ENCODE measurements around the gene OR52W1. TPM values are rescaled to one million over a fixed set of nuclear protein-coding genes. Genes with fewer than 3 reads are reported as not detected.
"Not testable (repeated sequence)": the region's sequence is repeated elsewhere in the genome, so short reads cannot be mapped to it uniquely, and the experiment has no call there.

The OR52W1 gene
- total RNA-seq, 1 donor from 2014 or later: not detected

DNA sequence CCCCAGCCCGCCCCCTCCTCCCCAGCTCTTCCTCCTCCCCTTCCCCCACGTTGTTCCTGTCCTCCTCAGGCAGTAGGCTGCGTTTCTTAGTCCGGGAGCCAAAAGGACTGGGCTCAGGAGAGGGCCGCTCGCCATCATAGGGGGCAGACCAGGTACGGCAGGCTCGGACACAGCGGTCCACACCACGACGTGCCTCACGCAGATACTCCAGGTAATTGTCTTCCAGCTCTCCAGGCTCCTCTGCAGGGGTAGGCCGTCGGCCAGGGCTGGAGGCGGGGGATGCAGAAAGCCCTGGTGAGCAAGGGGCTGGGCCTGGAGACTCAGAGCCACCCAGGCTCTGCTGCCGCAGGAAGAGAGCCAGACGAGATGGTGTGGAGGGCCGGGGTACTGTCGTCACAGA is 18.7 kb downstream of the OR52W1 start:
- no peak for DNase-seq (ENCODE audit: low read depth in 2 of 2)

DNA sequence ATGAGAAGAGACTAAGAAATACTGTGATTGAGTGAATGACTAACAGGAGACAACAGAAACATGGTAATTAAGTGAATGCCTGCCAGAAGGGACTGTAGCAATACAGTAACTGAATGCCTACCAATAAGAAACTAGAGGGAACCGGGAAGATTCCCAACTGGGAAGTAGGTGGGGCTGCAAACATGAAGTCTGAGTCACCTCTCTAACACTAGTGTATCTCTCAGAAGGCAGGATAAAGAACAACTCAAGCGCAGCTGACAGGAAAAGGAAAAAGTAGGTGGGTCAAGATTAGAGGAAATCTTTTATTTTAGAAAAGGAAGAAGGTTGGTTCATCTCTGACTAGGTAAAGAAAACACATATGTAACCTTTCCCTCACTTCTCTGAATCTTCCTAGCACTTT is 20.3 kb downstream of the OR52W1 start:
- peak in 1 of 2 donors; percentile 81 for DNase-seq (ENCODE audit: low read depth in 2 of 2)

DNA sequence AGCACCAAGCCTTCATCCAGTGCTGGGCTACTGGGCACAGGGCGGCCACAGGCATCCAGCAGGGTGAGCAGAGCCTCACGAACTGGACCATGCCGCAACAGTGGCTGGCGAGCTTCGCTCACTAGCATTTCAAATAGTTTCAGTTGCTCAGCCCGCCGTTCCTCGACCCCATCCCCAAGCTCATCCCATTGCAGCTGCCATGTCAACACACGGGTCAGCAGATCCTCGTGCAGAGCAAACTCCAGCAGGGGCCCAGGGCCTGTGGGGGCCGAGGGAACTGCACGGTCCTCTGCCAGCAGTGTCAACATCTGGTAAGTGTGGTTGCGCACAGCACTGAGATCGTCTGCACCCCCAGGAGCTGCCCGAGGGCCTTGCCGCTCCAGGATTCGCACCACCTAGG is 24.8 kb downstream of the OR52W1 start:
- DNase-seq (ENCODE audit: low read depth in 2 of 2): no peak

DNA sequence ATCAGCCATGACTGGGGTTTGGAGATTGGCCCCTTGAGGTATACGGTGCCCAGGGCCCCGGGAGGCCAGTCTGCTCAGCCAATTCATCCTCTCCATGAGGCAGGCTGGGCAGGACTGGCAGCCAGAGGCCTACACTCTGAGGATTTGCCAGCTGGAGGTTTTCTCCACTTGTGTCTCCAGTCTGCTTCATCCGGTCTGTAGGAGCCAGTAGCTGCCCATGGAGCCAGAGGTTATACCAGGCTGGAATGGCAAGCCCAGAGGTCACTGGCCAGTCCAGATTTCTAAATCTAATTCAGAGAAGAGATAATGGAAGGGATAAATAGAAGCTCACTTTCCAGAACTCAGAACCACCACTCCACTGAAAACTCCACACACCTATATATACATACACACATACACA is 25.4 kb downstream of the OR52W1 start:
- DNase-seq (ENCODE audit: low read depth in 2 of 2): no peak

DNA sequence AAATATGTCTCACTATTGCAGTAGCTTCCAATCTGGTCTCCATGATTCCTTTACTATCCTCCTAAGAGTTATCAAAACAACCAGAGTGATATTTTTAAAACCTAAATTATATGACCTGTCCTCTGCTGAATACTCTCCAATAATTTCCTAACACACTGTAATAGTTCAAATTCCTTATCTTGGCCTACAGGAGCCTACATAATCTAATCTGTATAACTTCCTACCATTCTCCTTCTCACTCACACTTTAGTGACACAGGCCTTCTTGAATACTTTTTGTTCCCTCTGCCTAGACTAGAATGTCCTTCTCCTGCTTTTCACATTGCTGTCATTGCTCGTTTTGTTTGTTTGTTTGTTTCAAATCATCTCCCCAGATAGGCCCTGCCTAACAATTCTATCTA is 26.0 kb downstream of the OR52W1 start:
- no peak for DNase-seq (ENCODE audit: low read depth in 2 of 2)

DNA sequence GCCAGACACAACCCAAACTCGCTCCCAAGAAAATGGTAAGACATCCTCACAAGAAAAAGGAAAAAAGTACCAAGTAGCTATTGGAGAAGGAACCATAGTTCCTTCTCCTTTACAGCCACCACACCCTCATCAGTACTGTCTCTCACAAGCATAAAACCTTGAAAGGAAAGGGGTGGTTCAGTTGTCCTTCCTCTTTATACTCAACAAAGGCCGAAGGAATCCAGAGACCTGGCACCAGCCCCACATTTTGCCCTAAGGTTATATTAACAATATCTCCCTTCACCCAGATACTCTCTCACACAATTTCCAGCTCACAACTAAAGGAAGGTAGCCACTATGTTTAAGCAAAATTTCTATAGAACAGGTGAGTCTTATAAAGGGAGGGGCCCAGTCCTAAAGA is 26.9 kb downstream of the OR52W1 start:
- peak in 1 of 2 donors; percentile 17 for DNase-seq (ENCODE audit: low read depth in 2 of 2)

DNA sequence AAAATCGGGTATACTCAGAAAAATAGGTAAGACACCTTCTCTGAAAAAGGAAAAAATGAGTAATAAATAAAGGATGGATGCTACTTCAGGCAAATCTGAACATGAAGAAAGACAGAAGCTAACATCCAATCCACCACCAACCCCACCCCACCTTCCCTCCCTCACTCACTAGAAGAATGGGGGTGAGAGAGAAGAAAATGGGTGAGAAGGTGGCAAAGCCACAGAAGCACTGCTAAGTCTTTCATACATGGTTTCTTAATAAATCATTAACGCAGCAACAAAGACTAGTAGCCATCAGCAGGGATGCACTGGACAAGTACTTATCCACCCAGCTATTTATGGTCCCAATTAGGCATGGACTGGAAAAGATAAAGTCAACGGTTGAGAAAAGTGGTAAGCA is 29.5 kb downstream of the OR52W1 start:
- no peak for DNase-seq (ENCODE audit: low read depth in 2 of 2)

DNA sequence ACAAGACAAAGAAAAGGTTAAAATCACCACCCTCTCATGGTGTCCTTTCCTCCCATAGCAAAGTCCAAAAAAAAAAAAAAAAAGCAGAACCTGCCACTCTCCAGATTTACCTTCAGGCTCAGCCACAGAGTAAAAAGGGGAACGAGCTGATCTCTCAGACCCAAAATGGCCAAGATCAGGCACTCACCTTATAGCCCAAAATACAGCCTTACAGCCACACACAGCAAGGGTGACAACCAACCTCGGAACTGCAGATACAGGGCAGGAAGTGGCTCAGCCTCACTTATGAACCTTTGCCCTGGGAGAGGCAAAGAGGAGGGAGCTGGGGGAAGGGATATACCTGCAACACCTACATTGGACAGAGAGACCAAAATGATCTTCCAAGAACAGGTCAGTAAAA is 30.9 kb downstream of the OR52W1 start:
- DNase-seq (ENCODE audit: low read depth in 2 of 2): no peak

DNA sequence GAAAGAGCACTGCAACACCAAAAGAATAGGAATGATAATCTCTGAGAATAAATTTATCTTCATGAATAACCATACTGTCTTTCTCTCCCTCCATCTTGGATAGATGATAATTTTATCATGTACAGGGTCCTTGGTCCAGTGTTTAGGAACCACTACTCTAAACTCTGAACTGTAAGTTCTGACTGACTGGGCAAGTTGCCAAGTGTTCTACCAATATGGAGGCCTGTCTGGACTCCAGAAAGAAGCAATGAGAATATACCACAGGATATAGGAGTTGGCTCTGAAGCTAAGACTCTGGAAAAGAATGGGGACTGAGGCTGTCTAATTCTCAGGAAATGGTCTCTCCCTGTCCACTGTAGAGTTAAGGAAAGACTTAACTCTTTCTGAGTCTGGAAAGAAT is 33.9 kb downstream of the OR52W1 start:
- no peak for DNase-seq (ENCODE audit: low read depth in 2 of 2)

DNA sequence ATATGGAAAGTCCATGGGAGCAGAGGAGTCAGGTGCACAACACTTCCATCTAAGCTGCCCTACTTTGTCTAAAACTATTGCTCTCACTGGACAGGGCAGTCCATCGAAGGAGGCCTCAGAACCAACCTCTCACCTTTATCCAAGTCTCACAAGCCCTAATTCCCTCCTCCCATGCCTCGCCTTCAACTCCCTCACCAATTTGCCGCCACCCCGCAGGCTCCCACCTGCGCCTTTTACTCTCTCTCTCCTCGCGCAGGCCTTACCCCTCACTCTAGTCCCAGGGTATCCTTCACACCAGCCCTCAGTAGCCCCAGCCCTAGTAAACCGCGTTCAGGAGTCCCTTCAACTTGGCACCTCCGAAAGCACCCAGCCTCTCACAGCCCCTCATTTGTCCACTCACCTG is 35.0 kb downstream of the OR52W1 start:
- no peak for DNase-seq (ENCODE audit: low read depth in 2 of 2)

DNA sequence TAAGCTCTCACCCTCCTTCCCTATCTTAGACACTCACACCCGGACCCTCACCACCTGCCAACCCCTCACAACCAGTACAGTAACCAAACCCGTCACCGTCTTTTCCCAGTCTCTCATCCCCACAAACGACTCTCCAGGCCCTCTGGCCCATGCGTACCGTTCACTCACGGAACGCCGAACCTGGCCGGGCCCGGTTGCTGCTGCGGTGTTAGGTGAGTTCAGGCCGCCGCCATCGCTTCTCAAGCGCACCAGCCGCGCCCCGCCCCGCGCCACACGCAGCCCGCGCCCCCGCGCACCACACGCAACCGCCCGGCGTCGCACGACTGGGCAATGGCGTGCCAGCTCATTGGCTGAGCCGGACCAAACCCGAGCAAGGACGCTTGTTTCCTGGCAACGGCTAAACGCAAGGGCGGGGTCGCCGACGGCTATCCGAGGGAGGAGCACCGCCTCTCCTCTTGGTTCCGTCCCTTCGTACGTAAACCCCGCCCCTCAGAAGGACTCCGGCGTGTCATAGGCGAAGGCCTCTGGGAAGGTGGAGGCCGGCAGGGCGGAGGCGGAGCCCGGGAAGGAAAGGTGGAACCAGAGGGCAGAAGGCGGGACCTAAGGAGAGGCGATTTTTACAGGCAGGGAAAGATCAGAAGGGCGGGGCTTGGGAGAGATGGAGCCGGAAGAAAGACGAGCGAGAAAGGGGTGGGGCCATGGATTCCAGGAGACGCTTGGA is 35.5 kb downstream of the OR52W1 start, which contains the start of gene FHIP1B:
Gene FHIP1B, minus strand, starts transcription at position 250 of the 721 bp plus-strand sequence. CDS start 10,120 bp downstream, outside the sequence.
- DNase-seq (ENCODE audit: low read depth in 2 of 2): peak; percentile 99 to 100

DNA sequence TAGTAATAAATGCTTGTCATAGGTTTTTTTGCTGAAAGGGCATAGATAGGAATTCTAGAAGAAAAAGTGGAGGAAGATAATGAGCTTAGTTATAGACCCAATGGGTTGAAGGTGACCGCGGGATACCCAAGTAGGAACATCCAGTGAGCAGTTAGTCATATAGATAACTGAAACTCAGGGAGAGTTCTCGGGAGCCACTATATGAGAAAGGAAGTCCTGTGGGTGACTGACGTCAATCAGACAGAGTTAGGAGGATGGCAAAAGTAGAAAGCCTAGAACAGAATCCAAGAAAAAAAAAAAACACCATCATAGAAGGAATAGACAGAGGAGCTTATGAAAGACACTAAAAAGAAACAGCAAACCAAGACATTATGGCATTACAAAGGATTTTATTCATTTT is 38.2 kb downstream of the OR52W1 start:
- no peak for DNase-seq (ENCODE audit: low read depth in 2 of 2)

DNA sequence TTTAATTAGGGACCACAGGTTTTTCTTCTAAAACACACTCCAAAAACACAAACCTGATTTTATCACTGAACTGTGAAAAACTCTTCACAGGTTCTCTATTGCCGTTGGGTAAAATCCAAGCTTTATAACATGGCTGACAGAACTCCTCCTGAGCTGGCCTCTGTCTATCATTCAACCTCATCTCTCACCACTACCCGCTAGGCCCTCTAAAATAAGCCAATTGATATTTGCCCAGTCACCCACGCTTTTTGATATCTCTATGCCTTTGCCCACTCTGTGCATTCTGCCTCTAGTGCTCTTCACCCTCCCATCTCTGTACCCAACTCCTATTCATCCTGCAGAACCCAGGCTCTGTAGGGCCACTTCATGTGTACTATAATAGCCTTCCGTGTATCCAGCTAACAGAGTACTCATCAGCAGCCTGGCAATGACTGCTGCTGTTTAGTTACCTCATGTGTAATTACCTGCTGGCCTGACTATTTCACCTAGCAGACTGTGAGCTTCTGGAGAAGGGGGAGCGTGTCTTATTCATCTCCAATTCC is 38.8 kb downstream of the OR52W1 start:
- no peak for DNase-seq (ENCODE audit: low read depth in 2 of 2)

DNA sequence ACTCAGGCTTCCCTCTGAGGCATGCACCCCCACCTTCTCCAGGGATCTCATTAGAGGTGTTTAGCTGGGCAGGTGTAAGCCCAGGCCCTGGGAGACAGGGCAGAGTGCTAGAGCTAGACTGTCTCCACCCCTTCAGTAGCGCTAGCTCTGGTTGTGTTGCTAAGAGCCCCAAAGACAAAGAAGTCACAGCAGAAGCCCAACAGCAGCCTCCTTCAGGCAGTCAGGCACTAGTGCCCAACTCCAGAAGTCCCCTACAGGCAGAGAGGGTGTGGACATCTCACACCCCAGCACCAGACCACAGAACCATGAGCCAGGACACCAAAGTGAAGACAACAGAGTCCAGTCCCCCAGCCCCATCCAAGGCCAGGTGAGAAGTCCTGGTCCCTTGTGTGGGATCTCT is 39.9 kb downstream of the OR52W1 start, which contains the start of gene CNGA4:
Gene CNGA4, plus strand, starts transcription at position 188 of the 400 bp plus-strand sequence. Its CDS starts 118 bp downstream, at position 306.
- DNase-seq (ENCODE audit: low read depth in 2 of 2): no peak

DNA sequence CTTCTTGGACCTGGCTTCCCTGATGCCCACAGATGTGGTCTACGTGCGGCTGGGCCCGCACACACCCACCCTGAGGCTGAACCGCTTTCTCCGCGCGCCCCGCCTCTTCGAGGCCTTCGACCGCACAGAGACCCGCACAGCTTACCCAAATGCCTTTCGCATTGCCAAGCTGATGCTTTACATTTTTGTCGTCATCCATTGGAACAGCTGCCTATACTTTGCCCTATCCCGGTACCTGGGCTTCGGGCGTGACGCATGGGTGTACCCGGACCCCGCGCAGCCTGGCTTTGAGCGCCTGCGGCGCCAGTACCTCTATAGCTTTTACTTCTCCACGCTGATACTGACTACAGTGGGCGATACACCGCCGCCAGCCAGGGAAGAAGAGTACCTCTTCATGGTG is 41.1 kb downstream of the OR52W1 start:
- no peak for DNase-seq (ENCODE audit: low read depth in 2 of 2)

DNA sequence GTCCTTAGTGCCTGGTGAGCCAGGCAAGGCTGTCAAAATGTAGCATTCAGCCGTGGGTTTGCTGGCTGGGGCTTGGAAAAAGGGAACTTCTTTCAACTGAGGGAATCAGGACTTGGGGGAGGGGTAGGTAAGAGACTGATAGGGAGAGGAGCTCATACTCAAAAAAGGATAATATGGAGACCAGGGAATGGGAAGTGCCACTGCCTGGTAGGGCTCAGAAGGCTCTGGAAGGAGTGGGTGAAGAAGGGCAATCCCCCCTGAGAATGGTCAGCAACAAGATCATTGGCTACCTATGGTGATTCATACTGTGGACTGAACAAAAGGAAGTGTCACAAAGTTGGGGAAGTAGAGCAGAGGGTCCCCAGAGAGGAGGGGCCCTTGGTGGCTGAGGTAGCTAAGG is 41.8 kb downstream of the OR52W1 start:
- DNase-seq (ENCODE audit: low read depth in 2 of 2): no peak

DNA sequence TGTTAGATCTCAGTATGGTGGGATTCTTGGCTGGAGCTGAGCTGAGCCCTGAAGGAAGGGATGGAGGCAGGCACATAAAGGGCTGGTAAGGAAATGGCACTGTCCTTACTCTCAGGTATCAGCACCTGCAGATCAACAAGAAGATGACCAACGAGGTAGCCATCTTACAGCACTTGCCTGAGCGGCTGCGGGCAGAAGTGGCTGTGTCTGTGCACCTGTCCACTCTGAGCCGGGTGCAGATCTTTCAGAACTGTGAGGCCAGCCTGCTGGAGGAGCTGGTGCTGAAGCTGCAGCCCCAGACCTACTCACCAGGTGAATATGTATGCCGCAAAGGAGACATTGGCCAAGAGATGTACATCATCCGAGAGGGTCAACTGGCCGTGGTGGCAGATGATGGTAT is 42.3 kb downstream of the OR52W1 start:
- DNase-seq (ENCODE audit: low read depth in 2 of 2): no peak

DNA sequence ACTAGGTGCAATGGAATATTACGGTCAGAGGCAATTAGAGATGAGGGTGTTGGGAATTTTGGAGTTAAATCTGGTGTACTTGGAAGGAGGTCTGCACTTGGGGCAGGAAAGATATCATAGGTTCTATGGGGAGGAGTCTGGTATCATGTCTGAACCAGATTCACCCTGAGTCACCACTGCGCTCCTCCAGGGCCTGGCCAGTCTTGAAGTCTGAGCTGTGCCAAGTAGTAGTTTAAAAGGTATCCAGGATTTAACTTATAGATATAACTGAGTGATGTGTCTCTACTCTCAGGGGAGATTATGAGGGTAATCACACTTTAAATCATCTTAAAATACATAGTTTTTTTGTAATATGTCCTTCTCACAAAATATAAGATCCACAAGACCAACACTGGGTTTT is 46.5 kb downstream of the OR52W1 start:
- DNase-seq (ENCODE audit: low read depth in 2 of 2): no peak

DNA sequence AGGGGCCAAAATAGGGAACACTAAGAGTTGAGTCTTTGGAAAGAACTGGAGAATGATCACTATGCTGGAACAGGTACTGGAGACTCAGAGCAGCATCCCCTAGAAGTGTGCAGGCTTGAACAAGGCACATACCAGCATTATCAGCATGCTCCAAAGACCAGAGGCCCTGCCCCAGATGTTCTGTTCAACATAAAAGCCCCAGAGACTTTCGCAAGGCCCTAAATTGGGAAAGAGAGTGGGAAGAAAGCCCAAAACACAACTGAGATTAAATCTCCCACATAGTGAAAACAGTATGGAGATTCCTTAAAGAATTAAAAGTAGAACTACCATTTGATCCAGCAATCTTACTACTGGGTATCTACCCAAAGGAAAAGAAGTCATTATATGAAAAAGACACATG is 49.2 kb downstream of the OR52W1 start:
- DNase-seq (ENCODE audit: low read depth in 2 of 2): no peak

DNA sequence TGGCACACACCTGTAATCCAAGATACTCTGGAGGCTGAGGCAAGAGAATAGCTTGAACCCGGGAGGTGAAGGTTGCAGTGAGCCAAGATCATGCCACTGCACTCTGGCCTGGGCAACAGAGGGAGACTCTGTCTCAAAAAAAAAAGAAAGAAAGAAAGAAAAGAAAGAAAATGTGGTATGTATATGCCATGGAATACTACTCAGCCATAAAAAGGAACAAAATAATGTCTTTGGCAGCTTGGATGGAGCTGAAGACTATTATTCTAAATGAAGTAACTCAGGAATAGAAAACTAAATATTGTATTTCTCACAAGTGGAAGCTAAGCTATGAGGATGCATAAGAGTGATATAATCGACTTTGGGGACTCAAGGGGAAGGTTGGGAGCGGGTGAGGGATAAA is 49.9 kb downstream of the OR52W1 start:
- DNase-seq (ENCODE audit: low read depth in 2 of 2): not testable (repeated sequence)
